Dermis blood vessel endothelial cell (primary cell): ENCODE measurements around the gene CCKAR. TPM values are rescaled to one million over a fixed set of nuclear protein-coding genes. Genes with fewer than 3 reads are reported as not detected.

Experiments
- DNase-seq: peaks from one replicate; pipeline ENCODE4 v3.0.0; 2010
- total RNA-seq: library from RNA; depleted of rRNA; stranded (reverse); fragments of >200 nt; gene quantifications from 2 replicates; pipeline ENCODE4 v1.2.3, GENCODE V29; 2014

The CCKAR gene
- total RNA-seq, 1 donor from 2014 or later = not detected

- DNase-seq = no peak
Measured at GRCh38 chr4:26458157-26458561, 32.1 kb downstream of the CCKAR start.

DNA sequence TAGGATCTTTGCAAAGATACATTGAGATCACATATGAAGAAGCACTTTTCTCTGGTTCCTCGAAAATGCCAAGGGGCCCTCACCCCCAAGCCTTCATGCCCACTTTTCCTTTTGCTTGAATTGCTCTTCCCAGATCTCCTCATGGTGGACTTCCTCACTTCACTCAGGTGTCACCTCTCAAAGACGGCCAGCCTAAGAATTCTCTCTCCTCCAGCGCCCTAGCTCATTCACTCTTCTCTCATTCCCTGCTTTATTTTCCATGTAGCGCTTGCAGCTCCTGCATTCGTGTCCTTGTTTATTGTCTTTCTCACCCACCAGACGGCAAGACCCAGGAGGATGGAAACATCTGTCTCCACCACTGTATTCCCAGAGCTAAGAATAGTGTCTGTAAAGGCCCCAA is 32.9 kb downstream of the CCKAR start:
- DNase-seq = no peak

DNA sequence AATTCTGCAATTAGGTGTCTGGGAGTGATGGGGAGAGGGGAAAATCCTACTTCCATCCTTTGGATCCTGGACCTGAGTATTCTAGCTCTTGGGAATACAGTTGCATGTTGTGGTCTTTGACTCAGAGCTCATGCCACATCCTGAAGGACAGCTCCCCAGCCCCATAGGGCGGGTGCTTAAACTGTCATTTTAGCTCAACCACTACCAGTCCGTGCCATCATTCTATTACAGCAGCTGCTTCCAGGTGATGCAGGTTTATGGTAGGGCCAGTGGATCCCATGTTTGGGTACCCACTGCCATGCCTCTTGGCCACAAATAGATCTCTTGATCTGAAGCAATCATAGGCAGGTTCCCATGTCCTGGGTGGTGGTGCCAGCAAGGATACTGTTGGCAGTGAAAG is 34.7 kb downstream of the CCKAR start:
- DNase-seq = no peak

DNA sequence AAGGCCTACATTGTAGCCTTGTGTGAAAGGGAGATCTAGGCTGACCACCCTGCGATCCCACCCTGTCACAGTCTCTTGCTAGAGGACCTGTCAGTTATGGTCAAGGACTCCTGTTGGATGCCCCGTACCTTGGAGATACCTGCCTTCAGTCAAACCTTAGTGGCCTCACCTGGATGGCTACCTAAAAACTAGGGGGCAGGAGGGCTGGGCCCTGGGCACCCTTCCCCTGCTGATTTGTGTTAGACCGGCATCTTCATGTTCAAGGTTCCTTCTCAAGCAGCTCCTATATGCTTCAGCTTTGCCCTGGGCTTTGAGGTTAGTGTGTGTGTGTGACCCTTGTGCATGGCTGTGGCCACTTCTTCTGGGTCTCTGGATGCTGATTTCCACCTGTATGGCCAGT is 35.3 kb downstream of the CCKAR start:
- no peak for DNase-seq

- no peak for DNase-seq
Measured at GRCh38 chr4:26452565-26453531, 37.4 kb downstream of the CCKAR start.

DNA sequence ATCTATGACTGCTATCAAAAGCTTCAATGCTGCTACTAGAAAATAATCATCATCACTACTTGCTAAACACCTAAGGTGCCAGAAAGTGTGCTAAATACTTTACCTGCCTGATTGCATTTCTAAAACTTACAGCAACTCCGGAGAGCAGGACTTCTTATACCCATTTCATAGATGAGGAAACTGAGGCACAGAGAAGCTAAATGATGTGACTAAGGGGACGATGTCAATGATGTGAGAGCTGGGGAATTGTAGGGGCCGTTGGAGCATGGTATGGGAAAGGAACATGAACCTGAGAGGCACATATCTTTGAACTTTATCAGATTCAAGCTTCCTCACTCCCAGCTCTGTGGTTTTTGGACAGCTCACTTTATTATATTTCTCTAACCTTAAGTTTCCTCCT is 38.7 kb downstream of the CCKAR start:
- no peak for DNase-seq

DNA sequence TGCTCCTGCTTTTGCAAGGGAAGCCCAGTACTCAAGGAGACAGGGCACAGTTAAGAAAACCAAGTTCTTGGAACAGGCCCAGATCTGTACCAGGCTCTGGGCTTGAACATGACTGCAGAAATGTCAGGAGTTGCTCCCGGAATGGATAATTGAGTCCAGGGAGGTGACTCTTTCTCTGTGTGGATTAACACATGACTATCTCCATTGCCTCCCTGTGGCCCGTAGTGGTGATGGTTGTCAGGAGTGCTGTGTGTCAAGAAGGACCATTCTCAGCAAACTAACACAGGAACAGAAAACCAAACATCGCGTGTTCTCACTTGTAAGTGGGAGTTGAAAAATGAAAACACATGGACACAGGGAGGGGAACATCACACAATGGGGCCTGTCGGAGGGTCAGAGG is 39.9 kb downstream of the CCKAR start:
- no peak for DNase-seq

DNA sequence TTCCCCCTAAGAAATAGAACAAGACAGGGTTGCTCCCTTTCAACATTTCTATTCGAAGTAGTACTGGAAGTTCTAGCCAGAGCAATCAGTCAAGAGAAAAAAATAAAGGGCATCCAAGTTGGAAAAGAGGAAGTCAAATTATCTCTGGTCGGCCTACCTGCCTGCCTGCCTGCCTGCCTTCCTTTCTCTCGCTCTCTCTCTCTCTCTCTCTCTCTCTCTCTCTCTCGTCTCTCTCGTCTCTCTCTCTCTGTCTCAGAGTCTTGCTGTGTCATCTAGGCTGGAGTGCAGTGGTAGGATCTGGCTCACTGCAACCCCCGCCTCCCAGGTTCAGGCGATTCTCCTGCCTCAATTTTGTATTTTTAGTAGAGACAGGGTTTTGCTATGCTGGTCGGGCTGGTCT is 42.9 kb downstream of the CCKAR start:
- no peak for DNase-seq

GRCh38 chr4:26441771-26442170 is 48.5 kb downstream of the CCKAR start:
- no peak for DNase-seq

GRCh38 chr4:26441102-26441501 is 49.2 kb downstream of the CCKAR start:
- DNase-seq = no peak

- no peak for DNase-seq
Measured at GRCh38 chr4:26434030-26434639, 56.1 kb downstream of the CCKAR start.

- no peak for DNase-seq
Measured at GRCh38 chr4:26433556-26433955, 56.7 kb downstream of the CCKAR start.

- no peak for DNase-seq
Measured at GRCh38 chr4:26432419-26432818, 57.9 kb downstream of the CCKAR start.

DNA sequence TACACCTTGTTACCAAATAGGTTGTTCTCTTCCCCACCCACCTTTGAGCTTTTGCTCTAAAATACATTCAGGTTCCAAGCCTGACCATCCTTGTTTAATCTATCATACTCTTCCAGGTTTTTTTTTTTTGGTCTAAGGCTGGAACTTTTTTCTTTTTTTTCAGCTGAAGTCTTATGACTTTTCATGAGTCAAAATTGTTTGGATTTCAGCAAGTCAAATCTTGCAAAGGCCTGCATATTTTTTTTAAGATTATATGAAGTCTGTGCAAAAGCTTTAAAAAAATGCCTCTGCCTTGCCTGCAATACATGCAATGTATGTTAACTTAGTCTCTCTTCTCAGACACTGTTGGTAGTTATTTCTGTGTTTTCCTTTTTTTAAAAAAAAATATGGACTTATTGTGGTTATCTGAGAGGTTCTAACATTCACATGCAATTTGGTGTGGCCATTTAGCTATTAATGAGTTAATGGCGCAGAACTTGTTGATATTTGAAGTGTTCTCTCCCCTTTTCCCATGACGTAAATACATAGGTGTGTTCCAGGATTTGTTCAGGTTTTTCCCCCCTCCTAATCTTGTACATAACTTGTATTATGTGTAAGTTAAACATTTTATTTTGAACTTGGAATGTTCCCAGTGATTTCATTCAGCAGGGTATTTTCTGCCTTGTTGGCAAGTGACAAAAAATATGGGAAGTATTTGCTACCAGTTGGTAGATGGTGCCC is 58.7 kb downstream of the CCKAR start:
- no peak for DNase-seq

Other genes starting within 250 kb of the CCKAR start
- 53.9 and 77.2 TPM in 2 replicates for gene RBPJ, start 169.5 kb downstream of the CCKAR start, total RNA-seq
- 14.2 and 16.7 TPM in 2 replicates for gene TBC1D19, start 93.6 kb upstream of the CCKAR start, total RNA-seq